Esophagus muscularis mucosa (tissue), 4 donors: Measurements from ENCODE around the gene TMEM8B.

ENCODE experiments used
- CTCF ChIP-seq, 3 experiments: fragments of 200-600 bp in 2 of 3; fragments of 450-650 bp in 1 of 3; sonication (generic) in 2 of 3; IDR thresholded peaks; one replicate each; pipeline ENCODE4 v1.5.1; 2017 to 2019; ENCODE audit warnings: antibody characterized with exemption in 3 of 3, mild to moderate bottlenecking in 2 of 3, moderate library complexity in 1 of 3
- EP300 ChIP-seq: sonication (generic); formaldehyde crosslinking; IDR thresholded peaks from one replicate; pipeline ENCODE4 v1.6.1; 2017; ENCODE audit warnings: antibody characterized with exemption
- POLR2A ChIP-seq: fragments of 450-650 bp; IDR thresholded peaks from one replicate; pipeline ENCODE4 v1.6.1; 2017; ENCODE audit warnings: antibody characterized with exemption, moderate library complexity, mild to moderate bottlenecking, low read depth
- POLR2AphosphoS5 ChIP-seq, 2 donors: sonication (generic); formaldehyde crosslinking; IDR thresholded peaks; one replicate each; pipeline ENCODE4 v1.6.1; 2017; ENCODE audit warnings: antibody characterized with exemption in 2 of 2

DNA sequence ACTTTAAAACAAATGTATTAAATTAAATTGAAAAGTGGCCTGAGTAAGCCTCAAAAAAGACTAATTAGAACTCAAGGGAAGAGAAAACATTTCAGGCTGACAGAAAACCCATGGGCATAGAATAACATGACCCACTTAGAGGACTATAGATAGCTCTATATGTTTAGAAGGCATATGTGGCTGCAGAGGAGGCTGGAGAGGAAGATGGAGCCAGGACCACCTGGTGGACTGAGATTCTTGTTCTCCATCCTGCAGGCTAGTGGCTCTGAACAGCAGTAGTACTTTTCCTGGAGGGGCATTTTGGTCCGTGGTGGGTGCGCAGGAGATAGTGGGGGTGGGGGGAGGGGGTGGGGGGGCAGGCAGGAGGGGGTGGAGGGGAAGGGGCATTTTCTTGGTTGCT is 48.0 kb upstream of the TMEM8B start:
- TF ChIP-seq POLR2AphosphoS5 (IDR thresholded peaks at IDR 0.05) (no peak), CTCF (IDR thresholded peaks at IDR 0.05) (no peak), EP300 (no peak), POLR2A (no peak)
